Thoracic aorta (tissue), 2 donors: ENCODE measurements around the gene PPFIBP1. TPM values are rescaled to one million over a fixed set of nuclear protein-coding genes. Genes with fewer than 3 reads are reported as not detected.
A peak's percentile ranks its signal among the peaks of the same experiment; 100 is the strongest.

ENCODE experiments used
- ATAC-seq: fragments of 150-250 bp; one replicate; pipeline ENCODE4 v1.8.0; 2017; ENCODE audit warnings: low read depth; ENCODE audit not compliant: insufficient number of reproducible peaks, low FRiP score
- DNase-seq: peaks from one replicate; pipeline ENCODE4 v3.0.0-alpha.2; 2020; ENCODE audit warnings: low spot score
- H3K27ac ChIP-seq, 2 donors: fragments of 200-600 bp; sonication (generic); 1 replicate in 1 of 2; 2 replicates in 1 of 2; pipeline ENCODE4 v1.5.1; 2016; ENCODE audit warnings: mild to moderate bottlenecking in 2 of 2, moderate library complexity in 2 of 2
- H3K27me3 ChIP-seq: fragments of 200-600 bp; sonication (generic); replicated peaks from 2 replicates; pipeline ENCODE4 v1.6.0; 2016; ENCODE audit warnings: mild to moderate bottlenecking; ENCODE audit not compliant: insufficient read depth
- H3K36me3 ChIP-seq: fragments of 200-600 bp; sonication (generic); one replicate; pipeline ENCODE4 v1.5.1; 2016
- H3K4me1 ChIP-seq, 2 donors: fragments of 200-600 bp; sonication (generic); 1 replicate in 1 of 2; 2 replicates in 1 of 2; pipeline versions ENCODE4 v1.5.1 to v1.6.0; 2016; ENCODE audit warnings: low read depth in 2 of 2, mild to moderate bottlenecking in 1 of 2; ENCODE audit not compliant: control insufficient read depth in 1 of 2
- H3K4me3 ChIP-seq: fragments of 200-600 bp; sonication (generic); 2 replicates; pipeline ENCODE4 v1.5.1; 2016; ENCODE audit warnings: mild to moderate bottlenecking
- H3K9me3 ChIP-seq: fragments of 200-600 bp; sonication (generic); 2 replicates; pipeline ENCODE4 v1.5.1; 2016
- total RNA-seq, 2 donors: library from RNA; depleted of rRNA; stranded (reverse); fragments of >200 nt; gene quantifications; one replicate each; pipeline versions ENCODE4 v1.1.0 to v1.2.3, GENCODE V29; 2016
- TF ChIP-seq, protein P1 (sequence below): fragments of 200-600 bp; sonication (generic); IDR thresholded peaks from one replicate; pipeline ENCODE4 v1.5.1; 2019; ENCODE audit warnings: antibody characterized with exemption

The PPFIBP1 gene
- total RNA-seq, 2 donors from 2014 or later = 103 to 232 TPM

DNA sequence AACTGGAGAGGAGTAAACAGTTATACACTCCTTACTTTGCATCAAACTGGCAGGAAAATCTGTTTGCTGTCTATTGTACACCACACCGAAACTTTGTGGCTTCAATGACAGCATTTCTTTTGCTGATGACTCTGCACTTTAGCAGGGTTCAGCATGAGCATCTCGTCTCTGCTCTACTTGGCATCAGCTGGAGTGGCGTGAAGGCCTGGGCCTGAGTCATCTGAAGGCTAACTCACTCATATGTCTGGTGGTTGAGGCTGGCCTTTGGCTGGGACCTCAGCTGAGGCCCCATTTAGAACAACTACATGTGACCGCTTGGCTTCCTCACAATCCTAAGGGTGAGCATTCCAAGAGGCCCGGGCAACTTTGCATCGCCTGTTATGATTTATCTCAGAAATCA is 143.5 kb downstream of the PPFIBP1 start:
- H3K9me3 ChIP-seq = no peaks in the 10 kb centered on the region
- peaks cover 19 to 56% of the 10 kb centered on the region in 2 donors for H3K4me1 ChIP-seq
- no peaks in the 10 kb centered on the region for H3K27me3 ChIP-seq
- peak; percentile 63 for DNase-seq
- H3K27ac ChIP-seq = peak overlapping the region; percentile 58 to 85
- no peak overlapping the region for H3K4me3 ChIP-seq
- peak; percentile 58 for ATAC-seq
- TF ChIP-seq, protein P1, sequence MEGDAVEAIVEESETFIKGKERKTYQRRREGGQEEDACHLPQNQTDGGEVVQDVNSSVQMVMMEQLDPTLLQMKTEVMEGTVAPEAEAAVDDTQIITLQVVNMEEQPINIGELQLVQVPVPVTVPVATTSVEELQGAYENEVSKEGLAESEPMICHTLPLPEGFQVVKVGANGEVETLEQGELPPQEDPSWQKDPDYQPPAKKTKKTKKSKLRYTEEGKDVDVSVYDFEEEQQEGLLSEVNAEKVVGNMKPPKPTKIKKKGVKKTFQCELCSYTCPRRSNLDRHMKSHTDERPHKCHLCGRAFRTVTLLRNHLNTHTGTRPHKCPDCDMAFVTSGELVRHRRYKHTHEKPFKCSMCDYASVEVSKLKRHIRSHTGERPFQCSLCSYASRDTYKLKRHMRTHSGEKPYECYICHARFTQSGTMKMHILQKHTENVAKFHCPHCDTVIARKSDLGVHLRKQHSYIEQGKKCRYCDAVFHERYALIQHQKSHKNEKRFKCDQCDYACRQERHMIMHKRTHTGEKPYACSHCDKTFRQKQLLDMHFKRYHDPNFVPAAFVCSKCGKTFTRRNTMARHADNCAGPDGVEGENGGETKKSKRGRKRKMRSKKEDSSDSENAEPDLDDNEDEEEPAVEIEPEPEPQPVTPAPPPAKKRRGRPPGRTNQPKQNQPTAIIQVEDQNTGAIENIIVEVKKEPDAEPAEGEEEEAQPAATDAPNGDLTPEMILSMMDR = no peak
- H3K36me3 ChIP-seq = peaks cover 12% of the 10 kb centered on the region

DNA sequence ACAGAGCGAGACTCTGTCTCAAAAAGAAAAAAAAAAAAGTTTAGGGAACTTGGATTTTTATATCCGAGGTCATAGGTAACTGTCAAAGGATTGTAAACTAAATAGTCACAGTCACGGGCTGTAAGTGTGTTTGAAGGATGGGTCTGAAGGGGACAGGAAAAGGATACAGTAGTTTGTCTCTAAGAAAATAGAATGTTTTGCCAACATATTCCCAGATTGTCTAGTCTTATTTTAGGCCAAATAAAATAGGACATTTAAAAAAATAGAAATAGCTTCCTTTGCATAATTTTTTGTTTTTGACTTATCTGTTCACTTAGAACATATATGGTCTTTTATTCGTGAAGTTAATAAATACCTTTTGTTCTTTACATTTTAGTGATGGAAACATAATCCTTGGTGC is 148.0 kb downstream of the PPFIBP1 start:
- peaks cover 10% of the 10 kb centered on the region for H3K36me3 ChIP-seq
- peaks cover 16 to 57% of the 10 kb centered on the region in 2 donors for H3K4me1 ChIP-seq
- no peak for ATAC-seq
- H3K4me3 ChIP-seq = no peak overlapping the region
- peak overlapping the region; percentile 73 to 82 for H3K27ac ChIP-seq
- no peaks in the 10 kb centered on the region for H3K27me3 ChIP-seq
- TF ChIP-seq, protein P1 = no peak
- no peak for DNase-seq
- no peaks in the 10 kb centered on the region for H3K9me3 ChIP-seq

DNA sequence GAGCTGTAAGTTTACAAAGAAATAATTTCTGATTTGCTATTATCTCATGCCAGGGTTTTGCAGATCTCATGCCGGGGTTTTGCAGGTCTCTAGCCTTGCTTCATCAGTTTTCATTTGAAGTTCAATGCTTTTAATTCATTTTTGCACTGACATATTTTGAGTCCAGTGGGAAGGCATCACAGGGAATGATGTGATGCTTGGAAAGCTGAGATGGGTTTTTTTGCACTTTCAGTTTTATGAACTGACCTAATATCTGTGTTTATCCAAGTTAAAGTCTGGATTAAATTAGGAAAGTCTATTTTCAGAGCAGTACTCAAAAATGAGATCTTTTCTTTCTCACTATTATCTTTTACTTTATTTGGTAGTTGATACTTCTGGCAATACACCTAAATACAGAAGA is 148.6 kb downstream of the PPFIBP1 start:
- H3K36me3 ChIP-seq = peaks cover 14% of the 10 kb centered on the region
- H3K4me1 ChIP-seq = peaks cover 13 to 51% of the 10 kb centered on the region in 2 donors
- H3K27me3 ChIP-seq = no peaks in the 10 kb centered on the region
- peak overlapping the region; percentile 73 to 82 for H3K27ac ChIP-seq
- peak overlapping the region; percentile 43 for H3K4me3 ChIP-seq
- ATAC-seq (peak; percentile 70), DNase-seq (no peak)
- TF ChIP-seq, protein P1 = no peak
- no peaks in the 10 kb centered on the region for H3K9me3 ChIP-seq

DNA sequence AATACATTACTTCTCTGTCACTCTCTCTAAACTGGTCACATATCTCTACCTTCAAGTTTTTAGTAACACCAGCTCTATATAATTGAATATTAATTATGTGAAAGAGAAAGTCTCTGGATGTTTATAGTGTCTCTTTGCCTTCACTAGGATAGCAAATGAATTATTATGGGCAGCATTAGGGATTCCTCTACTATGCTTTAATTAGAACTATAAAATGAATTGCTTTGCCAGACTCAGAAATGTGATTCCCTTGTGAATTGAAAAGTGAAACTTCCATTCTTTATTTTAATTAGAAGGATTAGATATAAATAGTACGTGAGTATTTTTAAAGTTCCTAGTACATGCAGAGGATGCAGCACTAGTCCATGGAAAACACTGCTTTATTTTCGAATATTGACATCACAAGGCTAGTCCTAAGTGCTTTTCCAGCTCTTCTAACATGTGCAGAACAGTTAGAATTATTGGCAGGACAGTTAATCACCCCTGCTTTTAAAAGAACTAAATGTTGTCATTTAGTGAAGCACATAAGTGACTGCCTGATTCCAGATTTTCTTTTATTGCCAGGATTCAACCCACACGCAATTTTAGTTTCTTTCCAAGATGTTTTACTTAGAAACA is 149.2 kb downstream of the PPFIBP1 start:
- Histone ChIP-seq H3K27ac (peak overlapping the region; percentile 73 to 82), H3K4me1 (peaks cover 10 to 45% of the 10 kb centered on the region in 2 donors), H3K27me3 (no peaks in the 10 kb centered on the region), H3K4me3 (peak overlapping the region; percentile 43), H3K9me3 (no peaks in the 10 kb centered on the region), H3K36me3 (peaks cover 14% of the 10 kb centered on the region)
- DNase-seq (no peak), ATAC-seq (no peak)
- TF ChIP-seq, protein P1 = no peak

DNA sequence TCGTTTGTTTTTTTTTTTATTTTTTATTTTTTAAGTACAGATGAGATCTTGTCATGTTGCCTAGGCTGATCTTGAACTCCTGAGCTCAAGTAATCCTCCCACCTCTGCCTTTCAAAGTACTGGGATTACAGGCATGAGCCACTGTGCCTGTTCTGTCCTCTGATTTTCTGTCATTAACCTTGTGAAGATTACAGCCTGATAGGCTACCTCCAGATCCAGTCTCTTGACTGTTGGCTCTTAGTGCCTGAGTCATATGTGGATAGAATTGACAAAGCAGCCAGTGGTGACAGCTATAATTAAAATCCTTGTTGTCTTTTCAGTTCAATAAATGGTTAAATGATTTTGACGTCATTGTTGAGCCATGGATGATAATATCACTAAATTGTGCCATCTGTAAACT is 151.0 kb downstream of the PPFIBP1 start:
- no peak for ATAC-seq
- H3K27ac ChIP-seq = peak overlapping the region; percentile 73 to 82

More for the DNA sequence above, 151.0 kb downstream of the PPFIBP1 start:
- peaks cover 22% of the 10 kb centered on the region for H3K36me3 ChIP-seq
- no peak for DNase-seq
- no peaks in the 10 kb centered on the region for H3K27me3 ChIP-seq
- peaks cover 10 to 36% of the 10 kb centered on the region in 2 donors for H3K4me1 ChIP-seq
- H3K9me3 ChIP-seq = no peaks in the 10 kb centered on the region
- no peak overlapping the region for H3K4me3 ChIP-seq
- TF ChIP-seq, protein P1 = no peak
